GM12892 (cell line): ENCODE data around the gene TTLL5.

Experiments
- POLR2A ChIP-seq: IDR thresholded peaks from 2 replicates; pipeline ENCODE4 v1.6.1; 2011; ENCODE audit warnings: low read depth, low read length, control low read depth
- POLR2AphosphoS5 ChIP-seq: IDR thresholded peaks from 2 replicates; pipeline ENCODE4 v1.6.1; 2011; ENCODE audit warnings: low read depth, low read length, control low read depth

DNA sequence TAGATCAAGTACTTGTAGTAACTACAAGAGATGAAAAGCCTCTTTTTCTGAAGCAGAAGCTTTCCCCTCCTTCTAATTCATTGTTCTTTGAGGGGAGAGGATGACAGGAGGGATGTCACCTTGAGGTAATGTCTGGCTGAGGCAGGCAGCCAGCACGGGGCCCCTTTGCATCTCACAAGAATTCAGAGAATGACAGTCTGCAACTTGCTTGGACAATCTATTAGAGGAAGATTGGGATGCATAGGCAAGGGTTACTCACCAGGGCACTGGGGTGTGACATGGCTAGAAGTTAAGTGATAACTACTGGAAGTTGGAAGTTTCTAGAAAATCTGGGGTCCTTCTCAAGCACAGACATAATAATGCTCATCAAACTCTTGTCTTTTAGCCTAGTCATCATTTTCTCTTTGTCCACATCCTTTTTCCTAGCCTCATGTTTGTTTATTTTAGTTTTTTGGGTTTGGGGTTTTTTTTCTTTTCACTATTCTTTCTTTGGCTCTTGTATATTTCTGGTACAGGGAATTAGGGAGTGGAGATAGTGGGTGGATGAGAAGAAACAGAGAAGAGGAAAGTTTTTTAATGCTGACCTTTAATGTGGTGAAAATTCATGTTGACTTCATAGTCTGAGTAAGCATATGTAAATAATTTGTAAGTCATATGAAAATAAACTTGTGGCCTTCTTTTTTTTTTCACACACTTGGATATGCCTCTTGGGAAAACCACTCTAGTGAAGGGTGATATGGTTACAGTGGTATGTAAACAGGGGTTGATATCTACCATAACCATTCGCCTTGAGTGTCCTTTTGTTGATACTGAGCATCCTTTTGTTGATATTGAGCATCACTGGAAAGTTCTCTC lies 55.1 kb downstream of the TTLL5 start:
- TF ChIP-seq POLR2A = no peak
- TF ChIP-seq POLR2AphosphoS5 = no peak
